IMR-90 (cell line): ENCODE measurements around the gene ZC3H4. TPM values are rescaled to one million over a fixed set of nuclear protein-coding genes. Genes with fewer than 3 reads are reported as not detected.

Source experiments
- ATAC-seq: fragments of 200-7000 bp; cut with Tn5 transposase; 2 replicates; pipeline ENCODE4 v1.9.1; 2020; ENCODE audit warnings: low read depth, mild to moderate bottlenecking, moderate library complexity
- BruUV-seq: library from RNA; stranded (reverse); fragments of 400-500 nt; replicated peaks from 2 replicates; lab custom pipeline; 2021; lab: Mats Ljungman, UMichigan
- CTCF ChIA-PET: fragments of 300-600 bp; formaldehyde crosslinking; extraction: SDS; loops from one replicate; lab custom pipeline; 2021; ENCODE audit warnings: antibody characterized with exemption; lab: Yijun Ruan, JAX
- POLR2A ChIA-PET: fragments of 300-600 bp; sonication (Branson Sonifier 250); formaldehyde crosslinking; loops from one replicate; lab custom pipeline; 2022; ENCODE audit warnings: antibody characterized with exemption; ENCODE audit not compliant: unreplicated experiment; lab: Charles Lee
- DNase-seq: peaks from one replicate; pipeline ENCODE4 v3.0.0; 2013
- H2AFZ ChIP-seq: replicated peaks from 2 replicates; pipeline ENCODE3; 2013; ENCODE audit warnings: low read length, mild to moderate bottlenecking; ENCODE audit not compliant: poor library complexity
- H2AK5ac ChIP-seq: 2 replicates; pipeline ENCODE4 v1.6.1; 2013; ENCODE audit warnings: low read depth, low read length, inconsistent platforms
- H2AK9ac ChIP-seq: replicated peaks from 2 replicates; pipeline ENCODE3; 2013; ENCODE audit warnings: mild to moderate bottlenecking, low read depth, low read length, moderate library complexity; ENCODE audit not compliant: poor library complexity
- H2BK120ac ChIP-seq: 2 replicates; pipeline ENCODE4 v1.6.1; 2013; ENCODE audit warnings: low read depth, low read length, inconsistent platforms
- H2BK15ac ChIP-seq: 3 replicates; pipeline ENCODE4 v1.6.1; 2013; ENCODE audit warnings: low read depth, low read length, inconsistent platforms
- H2BK20ac ChIP-seq: 2 replicates; pipeline ENCODE4 v1.6.1; 2013; ENCODE audit warnings: low read depth, mild to moderate bottlenecking, inconsistent platforms, low read length, moderate library complexity
- H2BK5ac ChIP-seq: 2 replicates; pipeline ENCODE4 v1.6.1; 2013; ENCODE audit warnings: mild to moderate bottlenecking, low read depth, low read length, inconsistent platforms; ENCODE audit not compliant: poor library complexity, severe bottlenecking
- H3K14ac ChIP-seq: replicated peaks from 2 replicates; pipeline ENCODE4 v1.6.1; 2013; ENCODE audit warnings: low read depth, low read length, inconsistent platforms
- H3K18ac ChIP-seq: 2 replicates; pipeline ENCODE4 v1.6.1; 2013; ENCODE audit warnings: low read depth, low read length, control low read depth
- H3K23ac ChIP-seq: 2 replicates; pipeline ENCODE4 v1.6.1; 2013; ENCODE audit warnings: low read depth, low read length, inconsistent platforms
- H3K27ac ChIP-seq: 2 replicates; pipeline ENCODE4 v1.5.1; 2013; ENCODE audit warnings: mild to moderate bottlenecking, control low read depth, low read length; ENCODE audit not compliant: insufficient read depth
- H3K27me3 ChIP-seq: 2 replicates; pipeline ENCODE4 v1.6.1; 2013; ENCODE audit warnings: low read length; ENCODE audit not compliant: control insufficient read depth, insufficient read depth
- H3K36me3 ChIP-seq: 2 replicates; pipeline ENCODE4 v1.6.1; 2013; ENCODE audit warnings: low read length, mixed read lengths; ENCODE audit not compliant: control insufficient read depth, insufficient read depth
- H3K4ac ChIP-seq: 2 replicates; pipeline ENCODE4 v1.6.1; 2013; ENCODE audit warnings: low read depth, low read length, inconsistent platforms
- H3K4me1 ChIP-seq: 2 replicates; pipeline ENCODE4 v1.6.1; 2013; ENCODE audit warnings: low read length, mixed read lengths; ENCODE audit not compliant: control insufficient read depth, insufficient read depth
- H3K4me2 ChIP-seq: 2 replicates; pipeline ENCODE4 v1.6.1; 2013; ENCODE audit warnings: low read depth, mild to moderate bottlenecking, control low read depth, low read length, moderate library complexity
- H3K4me3 ChIP-seq: 2 replicates; pipeline ENCODE4 v1.5.1; 2013; ENCODE audit warnings: low read depth, mild to moderate bottlenecking, control low read depth, low read length, moderate library complexity; ENCODE audit not compliant: insufficient read depth
- H3K56ac ChIP-seq: 2 replicates; pipeline ENCODE4 v1.6.1; 2013; ENCODE audit warnings: low read length, inconsistent platforms; ENCODE audit not compliant: insufficient read depth; ENCODE audit errors: extremely low read depth
- H3K79me1 ChIP-seq, 2 experiments: 2 replicates each; pipeline ENCODE4 v1.6.1; 2013; ENCODE audit warnings: low read length in 2 of 2, inconsistent platforms in 1 of 2, low read depth in 1 of 2
- H3K9ac ChIP-seq: 2 replicates; pipeline ENCODE4 v1.6.1; 2013; ENCODE audit warnings: low read depth, low read length, control low read depth
- H3K9me1 ChIP-seq: 2 replicates; pipeline ENCODE4 v1.6.1; 2013; ENCODE audit warnings: low read length, inconsistent platforms; ENCODE audit not compliant: insufficient read depth
- H3K9me3 ChIP-seq: 2 replicates; pipeline ENCODE4 v1.6.1; 2013; ENCODE audit warnings: low read length; ENCODE audit not compliant: control insufficient read depth, insufficient read depth
- H4K20me1 ChIP-seq: 2 replicates; pipeline ENCODE4 v1.6.1; 2013; ENCODE audit warnings: low read length, inconsistent platforms; ENCODE audit not compliant: insufficient read depth
- H4K5ac ChIP-seq: 2 replicates; pipeline ENCODE4 v1.6.1; 2013; ENCODE audit warnings: mild to moderate bottlenecking, low read depth, low read length, control low read depth
- H4K8ac ChIP-seq, 2 experiments: 2 replicates each; pipeline ENCODE4 v1.6.1; 2013; ENCODE audit warnings: low read depth in 2 of 2, low read length in 2 of 2, control low read depth in 1 of 2, inconsistent platforms in 1 of 2
- H4K91ac ChIP-seq: 2 replicates; pipeline ENCODE4 v1.6.1; 2013; ENCODE audit warnings: low read depth, low read length, inconsistent platforms; ENCODE audit not compliant: insufficient read depth
- MAFK ChIP-seq: IDR thresholded peaks from 2 replicates; pipeline ENCODE4 v1.6.1; 2012; ENCODE audit warnings: low read depth, low read length, improper control_type of control experiment
- RCOR1 ChIP-seq: IDR thresholded peaks from 2 replicates; pipeline ENCODE4 v1.6.1; 2012; ENCODE audit warnings: mild to moderate bottlenecking, low read length, improper control_type of control experiment; ENCODE audit not compliant: insufficient replicate concordance
- WGBS, 2 experiments: methylation state at CpG; one replicate each; pipeline versions ENCODE4 v1.1.5 to v1.1.7; 2013; ENCODE audit warnings: missing lambda C conversion rate in 2 of 2; ENCODE audit not compliant: insufficient read length in 1 of 2; ENCODE audit errors: extremely low coverage in 2 of 2; 5-methylcytosine and 5-hydroxymethylcytosine counted together
- dilution Hi-C: fragments of 300-500 bp; cut with HindIII; formaldehyde crosslinking; loops from one replicate; pipeline ENCODE4 v1.14.3; 2018; ENCODE audit warnings: low sequenced_read_pairs; ENCODE audit not compliant: unreplicated experiment
- in situ Hi-C: fragments of 300-500 bp; cut with MboI; formaldehyde crosslinking; loops from 3 replicates; pipeline ENCODE4 v1.14.3; 2019; ENCODE audit warnings: low sequenced_read_pairs, inconsistent platforms, mixed read lengths
- intact Hi-C: fragments of 100-400 bp; cut with micrococcal nuclease; formaldehyde crosslinking; loops from 2 replicates; pipeline ENCODE4 v1.10.0; 2022
- polyA plus RNA-seq, 3 experiments: library from polyadenylated mRNA; depleted of rRNA; stranded (reverse); fragments of >200 nt; gene quantifications; 2 replicates each; pipeline ENCODE4 v1.2.3, GENCODE V29; 2012; ENCODE audit warnings: low replicate concordance in 1 of 3
- total RNA-seq: library from RNA; depleted of rRNA; stranded (reverse); fragments of >200 nt; gene quantifications from 2 replicates; pipeline ENCODE4 v1.2.3, GENCODE V29; 2012

Gene ZC3H4
- total and polyA plus RNA-seq, 2 of the 4 experiments (the other 2 are of a cell fraction) = 3.9 to 8.9 TPM

DNA sequence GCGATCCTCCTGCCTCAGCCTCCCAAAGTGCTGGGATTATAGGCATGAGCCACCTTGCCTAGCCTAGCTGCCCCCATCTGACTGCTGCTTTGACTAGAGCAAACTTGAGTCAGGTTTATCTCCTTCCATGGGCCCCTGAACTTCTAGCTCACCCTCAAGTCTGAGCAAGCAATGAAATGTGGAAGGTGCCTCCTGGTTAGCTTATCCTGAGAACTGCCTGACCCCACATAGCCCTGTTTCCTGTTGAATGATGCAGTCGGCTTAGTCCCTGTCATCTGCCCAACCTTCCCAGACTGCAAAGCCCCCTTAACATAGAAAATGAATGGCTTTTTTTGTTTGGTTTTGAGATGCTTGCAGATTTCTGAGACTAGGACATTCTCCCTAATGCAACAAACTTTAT is 56.2 kb downstream of the ZC3H4 start:
- Histone ChIP-seq H3K18ac (no peak overlapping the region), H3K56ac (no peak overlapping the region), H4K20me1 (no peaks in the 10 kb centered on the region), H3K23ac (0 out of 2 replicates have a peak overlapping the region, but pooled peaks have one; percentile 64), H2BK120ac (no peak overlapping the region), H3K9ac (no peak overlapping the region), H3K4ac (no peak overlapping the region), H3K27ac (no peak overlapping the region), H4K8ac (no peak overlapping the region), H3K9me3 (no peaks in the 10 kb centered on the region), H3K27me3 (no peaks in the 10 kb centered on the region), H3K4me3 (no peak overlapping the region), H2AFZ (no peak overlapping the region), H3K14ac (no peak overlapping the region), H3K9me1 (no peaks in the 10 kb centered on the region), H3K79me1 (no peaks in the 10 kb centered on the region), H2BK15ac (no peak overlapping the region), H3K4me2 (no peak overlapping the region), H2BK5ac (no peak overlapping the region), H4K91ac (no peak overlapping the region), H2AK9ac (no peak overlapping the region), H2BK20ac (no peak overlapping the region), H4K5ac (no peak overlapping the region), H3K36me3 (no peaks in the 10 kb centered on the region), H3K4me1 (peaks cover 8% of the 10 kb centered on the region; the same call in 1 of the 2 replicates), H2AK5ac (no peak overlapping the region)
- in situ Hi-C loops = no loop called here
- dilution Hi-C loops = no loop called here
- ChIA-PET CTCF (interaction anchor here (0.6 to 0.7 kb wide), 3 partner anchors 72 to 145 kb away, joined by 3 read pairs; no protein-coding TSS in a partner anchor), POLR2A (no interaction called here)
- DNase-seq (peak; percentile 76), ATAC-seq (no peak; the same call in none of the 2 replicates)
- WGBS, 2 experiments = no CpG with 5 or more reads among the region's 2 CpGs
- TF ChIP-seq RCOR1 (no peak), MAFK (no peak)
- intact Hi-C loops = no loop called here
- no TSS peak for BruUV-seq
